Astrocyte of the spinal cord (primary cell): ENCODE data around the gene DPEP3.

Experiments
- DNase-seq: peaks from one replicate; pipeline ENCODE4 v3.0.0; 2011; ENCODE audit warnings: low read depth, low spot score
- H3K4me3 ChIP-seq: 2 replicates; pipeline ENCODE4 v1.5.1; 2011; ENCODE audit warnings: low read depth, mild to moderate bottlenecking, low read length, moderate library complexity
- in situ Hi-C: cut with HindIII; loops from 2 replicates; pipeline ENCODE4 v1.10.0; 2017; ENCODE audit warnings: low sequenced_read_pairs
- TF ChIP-seq, protein P1 (sequence below): IDR thresholded peaks from 2 replicates; pipeline ENCODE4 v1.5.1; 2012; ENCODE audit warnings: low read depth, mild to moderate bottlenecking, low read length, inconsistent platforms

The DPEP3 gene

GRCh38 chr16:67965668-67966548, 14.4 kb downstream of the DPEP3 start:
- TF ChIP-seq, protein P1, sequence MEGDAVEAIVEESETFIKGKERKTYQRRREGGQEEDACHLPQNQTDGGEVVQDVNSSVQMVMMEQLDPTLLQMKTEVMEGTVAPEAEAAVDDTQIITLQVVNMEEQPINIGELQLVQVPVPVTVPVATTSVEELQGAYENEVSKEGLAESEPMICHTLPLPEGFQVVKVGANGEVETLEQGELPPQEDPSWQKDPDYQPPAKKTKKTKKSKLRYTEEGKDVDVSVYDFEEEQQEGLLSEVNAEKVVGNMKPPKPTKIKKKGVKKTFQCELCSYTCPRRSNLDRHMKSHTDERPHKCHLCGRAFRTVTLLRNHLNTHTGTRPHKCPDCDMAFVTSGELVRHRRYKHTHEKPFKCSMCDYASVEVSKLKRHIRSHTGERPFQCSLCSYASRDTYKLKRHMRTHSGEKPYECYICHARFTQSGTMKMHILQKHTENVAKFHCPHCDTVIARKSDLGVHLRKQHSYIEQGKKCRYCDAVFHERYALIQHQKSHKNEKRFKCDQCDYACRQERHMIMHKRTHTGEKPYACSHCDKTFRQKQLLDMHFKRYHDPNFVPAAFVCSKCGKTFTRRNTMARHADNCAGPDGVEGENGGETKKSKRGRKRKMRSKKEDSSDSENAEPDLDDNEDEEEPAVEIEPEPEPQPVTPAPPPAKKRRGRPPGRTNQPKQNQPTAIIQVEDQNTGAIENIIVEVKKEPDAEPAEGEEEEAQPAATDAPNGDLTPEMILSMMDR, result no peak
- in situ Hi-C loops, result no loop called here
- DNase-seq, result no peak
- peak overlapping the region; percentile 92 for H3K4me3 ChIP-seq

- no peak for DNase-seq
- no peak overlapping the region for H3K4me3 ChIP-seq
- in situ Hi-C loops, result no loop called here
- TF ChIP-seq, protein P1, result no peak
These were observed 15.7 kb downstream of the DPEP3 start for GRCh38 chr16:67964477-67965131.

- no peak overlapping the region for H3K4me3 ChIP-seq
- no peak for DNase-seq
- in situ Hi-C loops, result no loop called here
These were observed 16.5 kb downstream of the DPEP3 start for GRCh38 chr16:67963662-67964321.

DNA sequence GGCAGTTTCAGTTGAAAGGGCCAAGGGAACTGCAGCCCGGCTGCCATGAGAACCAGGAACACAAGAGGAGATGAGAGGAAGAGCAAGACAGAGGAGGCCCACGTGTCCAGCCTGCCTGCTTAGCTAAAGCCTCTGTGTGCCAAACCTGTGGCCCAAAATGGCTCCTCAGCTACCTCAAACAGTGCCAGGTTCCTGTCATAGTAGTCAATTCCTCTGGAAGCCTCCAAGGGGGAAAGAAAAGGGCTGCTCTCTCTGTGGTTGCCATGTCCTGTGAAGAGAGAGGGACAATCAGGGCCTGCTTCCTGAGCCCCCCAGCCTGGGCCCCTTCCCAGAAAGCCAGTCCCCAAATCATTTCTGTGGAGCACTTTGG, 17.0 kb downstream of the DPEP3 start:
- no peak overlapping the region for H3K4me3 ChIP-seq
- TF ChIP-seq, protein P1, result no peak
- DNase-seq, result no peak
- in situ Hi-C loops, result no loop called here

More at GRCh38 chr16:67963662-67964321, 16.5 kb downstream of the DPEP3 start:
- TF ChIP-seq, protein P1, result no peak

- DNase-seq, result no peak
- in situ Hi-C loops, result no loop called here
- TF ChIP-seq, protein P1, result no peak
These were observed 18.2 kb downstream of the DPEP3 start for GRCh38 chr16:67962135-67962534.

DNA sequence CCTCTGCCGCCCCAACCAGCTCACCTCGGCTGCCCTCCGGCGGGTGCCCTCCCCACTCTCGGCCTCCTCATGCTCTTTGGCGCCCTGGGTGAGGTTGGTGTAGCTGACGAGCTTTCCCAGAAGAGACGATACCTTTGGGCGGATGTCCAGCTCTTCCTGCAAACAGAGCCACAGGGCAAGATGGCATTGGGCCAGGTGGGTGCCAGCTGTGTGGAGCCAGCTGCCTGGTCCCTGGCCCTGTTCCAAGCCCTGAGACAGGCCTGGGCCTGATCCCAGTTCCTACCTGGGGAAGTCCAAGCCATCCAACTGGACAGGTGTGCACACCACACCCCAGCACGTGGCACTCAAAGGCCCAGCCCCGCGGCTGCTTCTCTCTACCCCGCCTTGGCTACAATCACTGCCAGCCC, 18.7 kb downstream of the DPEP3 start:
- no peak for DNase-seq
- no peak overlapping the region for H3K4me3 ChIP-seq
- TF ChIP-seq, protein P1, result no peak
- in situ Hi-C loops, result no loop called here

More at GRCh38 chr16:67962135-67962534, 18.2 kb downstream of the DPEP3 start:
- no peak overlapping the region for H3K4me3 ChIP-seq
